ENCODE measurements around the gene ETFDH.
A peak's percentile ranks its signal among the peaks of the same experiment; 100 is the strongest.
"Not testable (repeated sequence)": the region's sequence is repeated elsewhere in the genome, so short reads cannot be mapped to it uniquely, and the experiment has no call there.

ETFDH gene

DNA sequence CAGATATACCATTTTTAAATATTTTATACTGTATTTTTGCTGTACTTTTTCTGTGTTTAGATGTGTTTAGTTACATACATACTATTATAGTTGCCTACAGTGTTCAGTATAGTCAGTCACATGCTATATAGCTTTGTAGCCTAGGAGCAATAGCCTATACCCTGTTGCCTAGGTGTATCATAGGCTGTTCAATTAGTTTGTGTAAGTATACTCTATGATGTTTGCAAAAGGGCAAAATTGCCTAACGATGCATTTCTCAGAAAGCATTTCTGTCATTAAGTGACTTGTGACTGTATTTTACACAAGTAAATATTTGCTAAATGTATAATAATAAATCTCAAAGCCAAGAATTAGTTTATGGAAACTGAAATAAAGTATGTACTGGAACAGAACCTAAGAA, 9.5 kb downstream of the ETFDH start:
- no peak for DNase-seq

DNA sequence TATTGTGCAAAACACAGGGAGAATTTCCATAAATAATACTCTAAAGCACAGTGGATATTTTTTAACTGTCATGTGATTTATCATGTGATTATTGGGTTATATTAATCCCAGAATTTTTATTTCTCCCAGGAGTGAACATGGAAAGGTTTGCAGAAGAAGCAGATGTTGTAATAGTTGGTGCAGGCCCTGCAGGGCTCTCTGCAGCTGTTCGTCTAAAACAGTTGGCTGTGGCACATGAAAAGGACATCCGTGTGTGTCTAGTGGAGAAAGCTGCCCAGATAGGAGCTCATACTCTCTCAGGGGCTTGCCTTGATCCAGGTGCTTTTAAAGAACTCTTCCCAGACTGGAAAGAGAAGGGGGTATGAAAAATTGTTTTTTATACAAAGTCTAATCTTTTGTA, 10.0 kb downstream of the ETFDH start:
- DNase-seq = no peak

DNA sequence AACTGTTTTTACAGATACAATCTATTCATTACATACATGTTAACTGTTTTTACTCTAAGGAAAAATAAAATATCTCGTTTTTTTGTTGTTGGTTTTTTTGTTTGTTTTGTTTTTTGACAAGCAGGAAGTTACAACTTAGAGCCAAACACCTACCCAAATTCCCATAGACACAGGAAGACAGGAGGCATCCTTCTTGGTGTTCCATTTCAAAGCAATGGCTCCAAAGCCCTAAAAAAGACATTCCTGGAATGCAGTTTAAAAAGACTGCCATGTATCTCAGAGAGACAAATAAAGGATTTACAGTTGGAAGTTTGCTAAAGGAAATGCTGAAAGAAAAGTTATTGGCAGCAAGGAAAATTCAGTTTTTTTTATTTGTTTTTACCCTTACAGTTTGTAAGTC, 16.7 kb downstream of the ETFDH start:
- no peak for DNase-seq

DNA sequence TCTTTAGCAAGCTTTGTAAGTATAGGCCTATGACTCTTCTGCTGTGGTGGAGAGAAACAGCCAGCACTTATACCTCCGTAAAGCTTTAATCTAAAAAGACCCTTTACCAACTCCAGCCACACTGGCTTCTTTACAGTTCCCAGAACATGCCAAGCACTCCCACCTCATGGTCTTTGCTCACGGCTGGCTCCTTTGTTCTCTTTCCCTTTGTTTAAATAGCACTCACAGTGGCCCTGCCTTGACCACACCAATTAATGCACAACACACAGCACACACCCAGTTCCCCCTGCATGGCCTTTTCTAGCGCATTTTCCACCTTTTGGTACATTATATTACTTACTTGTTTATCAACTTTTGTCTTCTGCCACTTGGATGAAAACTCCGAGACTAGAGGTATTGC, 32.2 kb downstream of the ETFDH start:
- no peak for DNase-seq

DNA sequence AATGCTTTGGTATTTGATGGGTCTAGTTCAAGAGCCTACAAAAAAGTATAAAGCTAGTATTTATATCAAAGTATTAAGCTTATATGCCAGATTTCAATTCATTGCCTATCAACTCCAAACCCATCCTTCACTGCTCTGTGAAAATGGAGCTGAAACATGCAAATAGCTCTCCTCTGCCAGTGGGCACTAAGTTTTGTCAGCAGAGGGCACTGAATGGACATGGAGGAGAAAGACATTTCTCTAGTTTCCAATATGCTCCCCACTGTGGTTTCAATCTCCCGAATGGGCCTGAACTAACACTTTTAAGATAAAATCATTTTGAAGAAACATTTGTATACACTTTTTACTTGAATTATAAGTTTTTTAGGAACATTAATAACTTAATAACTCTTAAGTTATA, 38.7 kb downstream of the ETFDH start:
- no peak for DNase-seq

DNA sequence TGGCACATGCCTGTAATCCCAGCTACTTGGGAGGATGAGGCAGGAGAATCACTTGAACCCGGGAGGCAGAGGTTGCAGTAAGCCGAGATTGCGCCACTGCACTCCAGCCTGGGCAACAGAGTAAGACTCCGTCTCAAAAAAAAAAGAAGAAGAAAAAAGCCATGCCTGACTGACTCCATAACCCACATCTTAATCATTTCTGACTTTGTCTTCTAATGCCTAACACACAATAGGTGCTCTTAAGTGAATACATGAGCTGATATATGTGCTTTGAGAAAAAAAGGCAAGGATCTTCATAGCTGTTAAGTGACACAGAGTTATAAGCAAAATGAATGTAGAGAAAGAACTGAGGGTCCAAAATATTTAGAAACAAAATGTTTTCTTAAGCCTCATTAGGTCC, 40.5 kb downstream of the ETFDH start:
- not testable (repeated sequence) for DNase-seq

DNA sequence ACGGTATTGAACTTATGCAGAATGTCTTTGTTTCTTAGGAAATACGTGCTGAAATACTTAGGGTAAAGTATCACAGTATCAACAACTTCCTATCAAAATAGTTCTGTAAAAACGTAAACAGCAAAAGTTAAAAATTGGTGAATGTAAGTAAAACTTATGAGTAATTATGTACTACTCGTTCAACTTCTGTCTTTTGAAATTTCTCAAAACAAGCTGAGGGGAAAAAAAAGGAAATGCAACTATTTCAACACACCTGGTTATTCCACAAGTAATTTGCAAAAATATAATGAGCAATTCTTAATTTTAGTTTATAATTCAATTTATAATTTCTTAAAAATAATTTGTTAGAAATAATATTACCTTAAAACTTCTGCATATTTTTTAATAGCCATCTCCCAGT, 42.8 kb downstream of the ETFDH start:
- DNase-seq = no peak

DNA sequence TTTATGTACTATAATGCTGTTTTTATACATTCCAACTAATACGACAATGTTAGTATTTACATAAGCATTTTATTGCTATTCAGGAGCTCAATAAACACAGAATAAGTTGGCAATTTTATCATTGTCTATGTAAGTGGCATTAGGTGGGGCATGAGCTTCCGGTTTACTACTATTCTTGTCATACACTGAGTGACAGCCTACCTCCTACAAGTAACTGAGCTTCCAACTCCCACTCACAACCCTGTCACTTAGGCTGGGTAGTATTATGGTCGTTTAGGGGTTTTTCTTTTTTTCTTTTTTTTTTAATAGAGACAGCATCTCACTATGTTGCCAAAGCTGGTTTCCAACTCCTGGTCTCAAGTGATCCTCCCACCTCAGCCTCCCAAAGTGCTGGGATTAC, 43.7 kb downstream of the ETFDH start:
- DNase-seq = no peak

DNA sequence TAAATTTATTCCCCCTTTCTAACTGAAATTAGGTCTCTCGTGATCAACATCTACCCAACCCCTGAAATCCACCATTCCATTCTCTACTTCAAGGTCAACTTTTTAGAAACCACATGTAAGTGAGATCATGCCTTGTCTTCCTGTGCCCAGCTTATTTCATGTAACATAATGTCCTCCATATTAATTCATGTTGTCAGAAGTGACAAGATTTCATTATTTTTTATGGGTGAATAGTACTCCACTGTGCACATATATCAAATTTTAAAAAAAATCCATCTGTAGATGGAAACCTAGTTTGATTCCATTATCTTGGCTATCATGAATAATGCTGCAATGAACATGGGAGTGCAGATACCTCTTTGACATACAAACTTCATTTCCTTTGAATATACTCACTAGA, 49.6 kb downstream of the ETFDH start:
- no peak for DNase-seq

DNA sequence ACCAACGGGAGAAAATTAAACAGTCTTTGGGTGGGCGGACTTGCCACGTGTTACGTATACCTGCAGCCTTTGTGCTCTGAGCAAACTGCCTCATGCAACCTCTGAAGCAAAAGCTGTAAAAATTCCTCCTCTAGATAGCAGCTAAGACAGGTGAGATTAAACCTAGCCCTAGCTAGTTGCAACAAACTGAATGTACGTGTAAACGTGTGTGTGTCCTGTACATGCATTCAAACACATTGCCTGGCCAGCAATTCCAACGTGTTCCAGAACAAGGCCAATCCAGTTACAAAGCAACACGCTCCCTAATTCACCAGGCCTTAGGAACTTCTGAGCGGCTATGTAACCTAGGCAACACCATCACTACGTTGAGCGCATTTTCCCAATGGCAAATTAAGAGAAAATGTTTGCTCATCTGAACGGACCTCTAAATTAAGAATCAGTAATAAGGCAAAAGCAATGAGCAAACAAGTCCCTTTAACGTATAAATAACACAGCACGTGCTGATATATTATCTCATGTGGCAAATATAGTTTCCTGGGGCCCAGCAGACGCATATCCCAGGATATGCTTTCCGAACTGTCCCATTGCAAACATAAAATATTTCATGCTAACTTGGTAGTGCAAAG, 50.3 kb downstream of the ETFDH start:
- DNase-seq = no peak

DNA sequence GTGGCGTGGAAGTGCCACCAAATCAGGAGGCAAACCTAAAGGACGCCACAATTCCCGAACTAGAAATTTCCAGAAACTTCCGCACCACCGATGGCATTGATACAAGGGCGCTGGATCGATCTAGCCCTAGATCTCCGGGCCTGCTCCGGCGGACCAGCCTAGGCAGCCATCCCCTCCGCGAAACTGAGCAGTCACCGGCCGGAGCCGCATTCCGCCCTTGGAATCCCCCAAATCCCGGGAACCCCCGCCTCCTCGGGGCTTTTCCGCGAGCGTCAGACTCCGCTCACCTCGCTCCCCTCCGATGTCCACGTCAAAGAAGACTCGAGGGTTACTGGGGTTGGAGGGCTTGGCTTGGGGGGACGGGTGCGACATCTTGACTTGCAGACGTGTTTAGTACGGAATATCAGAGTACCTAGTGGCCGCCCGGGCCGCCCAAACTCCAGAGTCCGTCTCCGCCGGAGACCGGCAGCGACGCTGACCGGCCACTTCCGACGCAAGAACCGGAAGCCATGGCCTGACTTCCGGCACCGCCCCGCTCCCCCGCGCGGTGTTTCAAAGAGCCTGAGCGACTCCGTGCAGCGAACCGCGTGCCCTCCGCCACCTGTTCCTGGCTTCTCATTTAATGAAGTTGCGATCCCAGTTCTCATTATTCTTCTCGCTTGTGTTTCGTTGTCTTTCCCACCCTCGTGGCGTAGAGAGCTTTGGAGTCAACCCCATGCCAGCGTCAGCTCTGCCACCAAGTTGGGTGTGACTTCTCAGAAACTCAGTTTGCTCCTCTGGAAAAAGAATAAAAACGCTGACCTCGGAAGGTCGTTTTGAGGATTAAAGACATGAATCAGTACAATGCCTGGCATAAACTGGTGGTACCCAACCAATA, 51.1 kb downstream of the ETFDH start, which contains the start of gene PPID:
PPID (minus strand) TSS at position 480 of the 877 bp plus-strand sequence; CDS start at position 372, 108 bp downstream.
- peak; percentile 49 to 63 (median 57) for DNase-seq

DNA sequence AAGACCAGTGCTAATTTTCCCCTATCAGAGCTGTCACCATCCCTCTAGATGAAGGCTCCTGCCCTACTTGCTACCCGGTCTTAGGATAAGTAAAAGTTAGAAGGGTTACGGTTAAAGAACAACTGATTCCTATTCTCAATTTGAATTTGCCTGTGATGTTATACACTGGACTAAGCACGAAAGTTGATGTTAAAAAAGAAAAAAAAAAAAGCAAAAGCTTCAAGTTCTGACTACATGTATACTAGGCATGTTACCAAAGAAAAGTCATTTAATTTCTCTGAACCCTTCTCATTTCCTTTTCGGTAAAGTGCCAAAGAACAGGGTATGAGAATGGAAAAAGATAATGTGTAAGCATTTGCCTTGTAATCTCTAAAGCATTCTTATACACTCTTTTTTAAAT, 52.5 kb downstream of the ETFDH start:
- no peak for DNase-seq

DNA sequence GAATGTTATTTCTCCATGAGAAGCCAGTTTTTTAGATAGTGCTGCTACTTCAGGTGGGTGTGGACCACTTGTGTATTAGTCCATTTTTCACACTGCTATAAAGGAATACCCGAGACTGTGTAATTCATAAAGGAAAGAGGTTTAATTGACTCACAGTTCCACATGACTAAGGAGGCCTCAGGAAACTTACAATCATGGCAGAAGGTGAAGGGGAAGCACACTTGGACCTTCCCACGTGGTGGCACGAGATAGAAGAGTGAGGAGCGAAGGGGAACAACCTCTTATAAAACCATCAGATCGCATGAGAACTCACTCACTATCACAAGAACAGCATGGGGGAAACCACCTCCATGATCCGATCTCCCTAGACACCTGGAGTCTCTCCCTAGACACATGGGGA, 54.5 kb downstream of the ETFDH start:
- DNase-seq = no peak

DNA sequence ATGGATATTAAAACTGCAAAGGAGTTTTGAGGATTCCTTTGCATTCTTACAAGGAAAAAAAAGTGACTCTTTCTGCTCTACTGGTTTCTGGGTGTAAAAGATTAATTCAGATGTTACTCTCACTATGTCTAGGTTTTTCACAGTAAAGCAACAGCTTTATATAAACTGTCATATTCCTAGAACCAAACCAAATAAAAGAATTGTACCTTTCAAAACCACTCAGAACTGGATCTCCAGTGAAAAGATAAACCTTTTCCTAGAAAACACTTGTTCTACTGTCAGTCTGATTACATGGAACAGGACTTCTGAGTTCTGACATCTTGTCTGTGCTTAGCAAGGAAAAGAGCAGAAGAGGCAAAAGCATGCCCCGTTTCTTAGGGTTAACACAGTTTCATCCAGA, 56.1 kb downstream of the ETFDH start:
- DNase-seq = no peak

DNA sequence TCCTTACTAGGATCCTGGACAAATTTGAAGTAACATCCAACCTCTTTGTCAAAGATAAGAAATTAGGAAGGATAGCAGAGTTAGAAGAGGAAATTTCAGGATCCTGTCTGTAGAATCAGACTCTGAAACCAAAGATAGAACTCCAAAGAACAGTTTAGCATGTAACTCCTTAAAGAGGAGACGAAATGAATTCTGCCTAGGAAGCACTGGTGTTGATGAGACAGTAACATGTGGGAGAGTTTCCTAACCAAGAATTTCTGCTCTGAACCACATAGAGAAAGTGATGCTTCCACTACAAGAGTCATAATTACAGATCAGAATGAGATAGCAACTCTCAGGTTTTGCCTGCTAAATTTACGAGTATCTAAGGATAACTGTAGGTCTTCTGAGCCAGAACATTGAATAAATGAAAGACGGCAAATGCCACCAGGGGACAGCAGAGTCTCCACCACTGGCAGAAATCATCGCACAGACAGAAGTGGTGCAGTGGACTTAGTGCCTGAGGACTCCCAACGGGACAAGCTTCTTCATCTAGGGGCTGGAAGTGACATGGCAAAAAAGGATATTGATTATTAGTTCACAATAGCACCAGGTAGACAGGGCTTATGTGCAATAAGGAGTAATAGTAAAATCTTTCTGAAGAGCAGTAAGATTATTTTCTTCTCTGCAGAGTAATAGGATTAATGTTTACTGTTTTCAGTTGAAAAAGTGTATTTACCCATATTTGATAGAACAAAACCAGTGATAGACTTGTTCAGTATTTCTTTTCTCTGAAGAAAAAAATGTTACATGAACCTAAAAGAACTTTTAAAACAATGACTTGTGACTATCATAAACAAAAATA, 57.8 kb downstream of the ETFDH start:
- peak in 1 of 4 experiments; percentile 3 for DNase-seq

DNA sequence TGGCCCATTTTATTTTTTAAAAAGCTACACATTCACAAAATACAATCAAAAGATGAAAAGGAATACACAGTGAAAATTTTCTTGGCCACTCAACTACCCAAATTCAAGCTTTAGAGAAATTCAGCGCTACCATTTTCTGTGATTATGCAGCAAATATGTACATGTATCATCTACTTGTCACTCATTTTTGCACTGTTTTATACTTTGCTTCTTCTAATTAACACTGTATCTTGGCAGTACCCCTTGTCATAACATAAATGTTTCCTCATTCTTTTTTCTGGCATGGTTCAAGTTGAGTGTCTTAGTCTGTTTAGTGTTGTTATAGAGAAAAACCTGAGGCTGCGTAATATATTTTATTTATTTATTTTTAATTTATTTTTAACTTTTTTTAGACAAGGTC, 66.8 kb downstream of the ETFDH start:
- DNase-seq = no peak

DNA sequence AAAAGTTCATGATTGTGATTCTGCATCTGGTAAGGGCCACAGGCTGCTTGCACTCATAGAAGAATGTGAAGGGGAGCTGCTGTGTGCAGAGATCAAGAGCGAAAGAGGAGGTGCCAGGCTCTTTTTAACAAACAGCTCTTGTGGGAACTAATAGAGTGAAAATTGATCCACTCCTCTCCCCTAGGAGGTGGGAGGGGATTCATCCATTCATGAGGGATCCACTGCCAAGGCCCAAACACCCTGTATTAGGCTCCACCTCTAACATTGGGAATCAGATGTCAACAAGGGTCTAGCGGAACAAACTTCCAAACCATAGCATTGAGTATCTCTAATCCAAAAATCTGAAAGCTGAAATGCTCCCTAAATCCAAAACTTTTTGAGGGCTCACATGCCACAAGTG, 67.5 kb downstream of the ETFDH start:
- DNase-seq = no peak

DNA sequence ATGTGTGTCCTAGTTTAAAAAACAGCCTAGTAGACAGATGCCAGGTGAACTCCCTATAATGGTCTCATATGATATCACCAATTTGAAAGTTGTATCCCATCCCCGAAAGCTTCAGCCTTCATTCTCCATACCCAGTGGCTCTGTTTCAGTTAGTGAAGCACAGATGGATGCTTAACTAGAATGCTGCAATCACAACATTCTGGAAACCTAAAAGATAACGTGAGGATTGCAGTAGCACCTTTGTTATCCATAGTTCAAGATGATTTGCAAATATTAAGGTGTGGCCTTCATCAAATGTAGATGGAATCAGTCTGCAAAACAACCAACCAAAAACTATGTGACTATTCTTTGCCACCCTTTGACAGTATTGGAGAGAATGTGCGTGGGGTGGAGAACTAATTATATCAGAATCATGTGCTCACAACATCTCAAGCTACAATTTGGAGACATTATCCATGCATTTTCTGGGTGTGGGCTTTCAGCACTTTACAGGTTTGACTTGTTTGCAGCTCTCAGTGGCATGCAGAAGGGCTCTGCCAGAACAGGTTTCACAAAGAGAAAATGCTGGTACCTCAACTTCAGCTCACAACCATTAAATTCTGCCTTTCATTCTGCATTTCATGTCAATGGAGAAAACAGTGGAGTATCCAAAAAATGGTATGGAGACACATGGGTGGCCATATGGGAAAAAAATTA, 69.4 kb downstream of the ETFDH start:
- no peak for DNase-seq

DNA sequence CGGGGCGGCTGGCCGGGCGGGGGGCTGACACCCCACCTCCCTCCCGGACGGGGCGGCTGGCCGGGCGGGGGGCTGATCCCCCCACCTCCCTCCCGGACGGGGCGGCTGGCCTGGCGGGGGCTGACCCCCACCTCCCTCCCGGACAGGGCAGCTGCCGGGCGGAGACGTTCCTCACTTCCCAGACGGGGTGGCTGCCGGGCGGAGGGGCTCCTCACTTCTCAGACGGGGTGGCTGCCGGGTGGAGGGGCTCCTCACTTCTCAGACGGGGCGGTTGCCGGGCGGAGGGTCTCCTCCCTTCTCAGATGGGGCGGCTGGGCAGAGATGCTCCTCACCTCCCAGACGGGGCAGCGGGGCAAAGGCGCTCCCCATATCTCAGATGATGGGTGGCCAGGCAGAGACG, 74.4 kb downstream of the ETFDH start:
- DNase-seq = not testable (repeated sequence)

DNA sequence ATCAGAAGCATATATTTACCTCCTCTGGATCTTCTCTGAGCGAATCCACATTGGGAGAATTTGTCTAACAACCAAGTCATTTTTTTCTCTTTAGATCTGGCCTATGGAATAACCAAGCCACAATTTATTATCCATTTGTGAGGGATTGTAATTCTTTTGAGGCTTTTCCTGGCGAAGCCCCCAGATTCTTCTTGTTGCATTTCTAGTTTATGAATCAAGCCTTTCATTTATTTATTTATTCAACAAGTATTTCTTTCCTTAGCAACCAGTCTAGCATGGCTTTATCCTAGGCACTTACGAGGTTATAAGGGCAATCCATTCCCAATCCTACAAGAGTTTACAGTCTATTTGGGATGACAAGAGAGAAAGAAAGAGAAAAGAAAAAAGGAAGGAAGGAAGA, 78.3 kb downstream of the ETFDH start:
- DNase-seq = no peak

DNA sequence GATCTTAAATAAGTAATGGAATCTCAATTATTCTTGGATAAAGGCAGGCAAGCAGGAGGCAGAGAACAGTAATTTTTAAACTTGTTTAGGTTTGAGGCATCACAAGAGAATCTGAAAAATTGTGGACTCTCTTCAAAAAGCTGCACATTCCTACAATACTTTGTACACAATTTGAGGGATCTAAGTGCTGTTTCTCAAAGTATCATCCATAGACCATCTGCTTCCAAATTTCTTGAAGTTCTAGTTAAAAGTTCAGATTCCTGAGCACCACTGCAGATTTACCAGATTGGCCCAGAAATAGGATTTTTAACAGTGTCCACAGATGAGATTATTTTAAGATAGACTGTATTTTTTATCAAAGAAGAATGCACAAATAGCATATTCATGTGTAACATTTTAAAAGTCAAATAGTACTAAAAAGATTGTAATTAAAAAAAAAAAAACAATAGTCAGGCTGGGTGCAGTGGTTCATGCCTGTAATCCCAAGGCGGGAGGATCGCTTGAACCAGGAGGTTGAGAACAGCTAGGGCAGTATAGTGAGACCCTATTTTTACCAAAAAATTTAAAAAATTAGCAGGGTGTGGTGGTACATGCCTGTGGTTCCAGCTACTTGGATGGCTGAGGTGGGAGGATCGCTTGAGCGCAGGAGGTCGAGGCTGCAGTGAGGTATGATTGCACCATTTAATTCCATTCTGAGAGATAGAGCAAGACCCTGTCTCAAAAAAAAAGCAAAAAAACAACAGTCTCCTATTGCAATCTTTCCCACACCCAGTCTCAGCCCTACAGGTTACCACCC, 82.5 kb downstream of the ETFDH start:
- no peak for DNase-seq

DNA sequence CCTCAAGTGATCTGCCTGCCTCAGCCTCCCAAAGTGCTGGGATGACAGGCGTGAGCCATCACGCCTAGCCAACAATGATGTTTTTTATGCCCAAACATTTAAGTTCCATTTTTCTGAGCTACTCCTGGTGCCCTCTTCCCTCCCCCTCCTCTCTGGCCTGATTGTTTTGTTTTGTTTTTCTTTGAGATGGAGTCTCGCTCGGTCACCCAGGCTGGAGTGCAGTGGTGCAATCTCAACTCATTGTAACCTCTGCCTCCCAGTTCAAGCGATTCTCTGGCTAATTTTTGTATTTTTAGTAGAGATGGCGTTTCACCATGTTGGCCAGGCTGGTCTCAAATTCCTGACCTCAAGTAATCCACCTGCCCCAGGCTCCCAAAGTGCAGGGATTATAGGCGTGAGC, 83.7 kb downstream of the ETFDH start:
- not testable (repeated sequence) for DNase-seq

Measured in activated naive CD4-positive, alpha-beta T cell (primary cell).